Measurements from ENCODE around the gene HCN1.
"Not testable (repeated sequence)": the region's sequence is repeated elsewhere in the genome, so short reads cannot be mapped to it uniquely, and the experiment has no call there.

Gene HCN1

DNA sequence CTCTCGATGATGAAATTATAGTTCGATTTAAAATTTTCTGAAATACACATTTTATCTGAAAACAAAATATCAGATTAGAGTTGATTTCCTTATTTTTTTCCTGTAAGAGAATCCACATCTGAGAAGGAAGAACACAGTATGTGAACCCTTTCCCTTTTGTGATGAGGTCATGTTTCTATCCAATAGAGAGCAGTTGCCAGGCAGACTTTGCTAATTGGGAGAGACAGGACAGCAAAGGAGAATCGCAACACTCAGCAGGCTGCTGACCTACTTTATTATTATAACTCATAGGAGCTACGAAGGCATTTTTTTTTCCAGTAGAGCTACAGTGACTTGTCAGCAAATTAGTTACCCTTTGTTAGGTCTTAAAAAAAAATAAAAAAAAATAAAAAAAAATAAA is 242.1 kb downstream of the HCN1 start:
- H3K4me3 ChIP-seq (ENCODE audit: low read depth, low read length) = no peak overlapping the region
- DNase-seq (ENCODE audit: low read depth) = no peak
- TF ChIP-seq, protein P1, sequence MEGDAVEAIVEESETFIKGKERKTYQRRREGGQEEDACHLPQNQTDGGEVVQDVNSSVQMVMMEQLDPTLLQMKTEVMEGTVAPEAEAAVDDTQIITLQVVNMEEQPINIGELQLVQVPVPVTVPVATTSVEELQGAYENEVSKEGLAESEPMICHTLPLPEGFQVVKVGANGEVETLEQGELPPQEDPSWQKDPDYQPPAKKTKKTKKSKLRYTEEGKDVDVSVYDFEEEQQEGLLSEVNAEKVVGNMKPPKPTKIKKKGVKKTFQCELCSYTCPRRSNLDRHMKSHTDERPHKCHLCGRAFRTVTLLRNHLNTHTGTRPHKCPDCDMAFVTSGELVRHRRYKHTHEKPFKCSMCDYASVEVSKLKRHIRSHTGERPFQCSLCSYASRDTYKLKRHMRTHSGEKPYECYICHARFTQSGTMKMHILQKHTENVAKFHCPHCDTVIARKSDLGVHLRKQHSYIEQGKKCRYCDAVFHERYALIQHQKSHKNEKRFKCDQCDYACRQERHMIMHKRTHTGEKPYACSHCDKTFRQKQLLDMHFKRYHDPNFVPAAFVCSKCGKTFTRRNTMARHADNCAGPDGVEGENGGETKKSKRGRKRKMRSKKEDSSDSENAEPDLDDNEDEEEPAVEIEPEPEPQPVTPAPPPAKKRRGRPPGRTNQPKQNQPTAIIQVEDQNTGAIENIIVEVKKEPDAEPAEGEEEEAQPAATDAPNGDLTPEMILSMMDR (IDR thresholded peaks at IDR 0.05; ENCODE audit: low read depth, low read length, missing control alignments) = no peak

DNA sequence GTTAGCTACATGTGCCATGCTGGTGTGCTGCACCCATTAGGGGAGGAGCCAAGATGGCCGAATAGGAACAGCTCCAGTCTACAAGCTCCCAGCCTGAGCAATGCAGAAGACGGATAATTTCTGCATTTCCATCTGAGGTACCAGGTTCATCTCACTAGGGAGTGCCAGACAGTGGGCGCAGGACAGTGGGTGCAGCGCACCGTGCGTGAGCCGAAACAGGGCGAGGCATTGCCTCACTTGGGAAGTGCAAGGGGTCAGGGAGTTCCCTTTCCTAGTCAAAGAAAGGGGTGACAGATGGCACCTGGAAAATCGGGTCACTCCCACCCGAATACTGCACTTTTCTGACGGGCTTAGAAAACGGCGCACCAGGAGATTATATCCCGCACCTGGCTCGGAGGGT is 251.3 kb downstream of the HCN1 start:
- not testable (repeated sequence) for DNase-seq (ENCODE audit: low read depth); H3K4me3 ChIP-seq (ENCODE audit: low read depth, low read length)

DNA sequence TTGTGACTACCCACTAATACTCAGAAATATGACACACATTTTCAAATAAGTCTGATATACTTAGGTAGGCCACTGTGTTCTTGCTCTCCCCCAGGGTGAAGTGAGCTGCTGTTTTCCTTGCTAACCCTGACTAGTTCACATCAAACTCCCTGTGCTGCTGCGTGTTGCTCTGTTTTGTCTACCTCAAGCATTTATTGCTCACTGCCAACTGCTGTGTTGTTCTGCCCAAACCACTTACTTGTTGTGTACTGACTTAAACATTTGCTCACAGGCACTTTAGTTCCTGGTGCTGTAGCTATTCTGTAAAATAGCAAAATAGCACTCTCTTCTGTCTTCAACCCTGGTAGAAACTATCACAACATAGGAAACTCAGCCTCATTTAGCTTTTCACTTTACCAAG is 255.7 kb downstream of the HCN1 start:
- DNase-seq (ENCODE audit: low read depth) = no peak
- TF ChIP-seq, protein P1 (IDR thresholded peaks at IDR 0.05; ENCODE audit: low read depth, low read length, missing control alignments) = no peak
- H3K4me3 ChIP-seq (ENCODE audit: low read depth, low read length) = no peak overlapping the region

DNA sequence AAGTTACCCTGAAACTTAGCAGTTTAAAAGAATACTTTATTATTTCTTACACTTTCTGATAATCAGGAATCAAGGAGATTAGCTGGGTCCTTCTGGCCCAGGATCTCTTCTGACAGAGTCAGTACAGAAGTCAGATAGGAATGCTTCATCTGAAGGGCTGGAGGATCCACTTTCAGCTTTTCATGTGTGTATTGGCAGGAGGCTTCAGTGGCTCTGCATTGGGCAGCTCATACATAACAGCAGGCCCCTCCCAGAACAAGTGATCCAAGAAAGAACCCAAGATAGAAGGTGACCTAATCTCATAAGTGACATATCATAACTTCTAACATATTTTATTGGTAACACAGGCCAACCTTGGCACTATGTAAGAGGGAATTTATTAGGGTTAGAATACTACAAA is 258.4 kb downstream of the HCN1 start:
- no peak overlapping the region for H3K4me3 ChIP-seq (ENCODE audit: low read depth, low read length)
- DNase-seq (ENCODE audit: low read depth) = no peak
- TF ChIP-seq, protein P1 (IDR thresholded peaks at IDR 0.05; ENCODE audit: low read depth, low read length, missing control alignments) = no peak

DNA sequence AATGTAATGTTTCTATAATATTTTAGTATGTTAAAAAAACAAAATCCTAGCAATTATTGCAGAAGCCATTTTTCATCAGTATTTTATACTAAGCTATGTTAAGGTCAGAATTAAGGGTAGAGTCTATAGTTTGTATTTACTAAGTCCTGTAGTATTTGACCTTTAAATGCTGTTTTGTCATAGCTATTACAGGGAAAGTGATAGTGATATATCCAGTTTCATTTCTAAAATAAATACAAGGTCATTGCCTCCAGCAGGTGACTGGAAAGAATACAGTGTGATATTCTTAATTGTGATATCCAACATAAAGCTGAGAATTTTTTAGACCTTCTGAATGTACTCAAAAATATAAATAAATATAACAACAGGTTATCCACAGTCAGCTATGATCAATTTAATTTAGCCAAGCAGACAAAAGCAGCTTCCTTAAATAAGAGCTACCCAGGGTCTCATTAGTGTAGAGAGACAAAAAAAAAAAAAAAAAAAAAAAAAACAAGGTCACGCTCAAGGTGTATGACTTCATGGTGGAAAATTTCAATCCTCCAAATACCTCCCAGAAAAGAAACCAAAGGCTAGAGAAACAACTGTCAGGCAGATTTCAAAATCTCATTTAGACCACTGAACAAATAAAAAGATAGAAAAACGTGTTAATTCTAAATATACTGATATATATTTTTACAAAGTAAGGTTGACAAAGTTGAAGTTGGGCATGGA is 278.7 kb downstream of the HCN1 start:
- H3K4me3 ChIP-seq (ENCODE audit: low read depth, low read length) = no peak overlapping the region
- TF ChIP-seq, protein P1 (IDR thresholded peaks at IDR 0.05; ENCODE audit: low read depth, low read length, missing control alignments) = no peak
- no peak for DNase-seq (ENCODE audit: low read depth)

DNA sequence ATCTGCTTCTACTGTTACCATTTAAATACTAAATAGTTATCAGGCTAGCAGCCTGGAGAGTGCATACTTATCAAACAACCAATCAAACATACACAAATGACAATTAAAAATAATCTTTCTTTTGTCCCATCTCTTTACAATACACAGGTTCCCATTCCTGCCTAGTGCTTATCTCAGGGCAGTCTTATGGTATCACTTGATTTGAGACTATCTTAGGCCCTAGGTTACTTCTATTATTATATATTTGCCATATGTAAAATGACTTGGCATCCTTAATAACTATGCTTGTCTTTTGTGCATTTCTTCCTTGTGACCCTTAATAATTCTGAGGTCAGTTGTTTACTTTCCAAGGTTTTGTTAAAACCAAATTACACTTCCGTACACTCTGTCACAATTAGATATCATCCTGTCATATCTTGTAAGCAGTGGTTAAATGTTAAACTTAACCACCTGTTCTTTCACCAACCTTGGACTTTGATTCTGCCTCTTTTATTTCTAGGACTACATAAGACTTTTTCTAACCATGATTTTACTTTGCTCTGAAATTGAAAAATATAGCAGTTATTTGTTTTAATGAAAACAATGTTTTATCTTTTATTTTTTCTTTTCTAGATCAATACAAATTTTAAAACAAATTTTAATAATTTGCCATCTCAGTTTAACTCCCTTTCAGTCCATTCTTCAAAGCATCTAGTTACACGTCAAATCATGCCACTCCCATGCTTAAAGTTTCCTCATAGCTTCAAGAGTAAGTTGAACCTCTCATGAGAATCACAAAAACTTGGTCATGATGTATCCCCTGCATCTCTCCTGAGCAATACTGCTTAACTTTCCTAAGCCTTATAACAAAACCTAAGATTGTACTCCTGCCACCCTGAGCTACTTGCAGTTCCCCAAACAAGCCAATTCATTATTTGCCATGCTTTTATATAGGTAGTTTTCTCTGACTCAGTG is 281.3 kb downstream of the HCN1 start:
- no peak overlapping the region for H3K4me3 ChIP-seq (ENCODE audit: low read depth, low read length)
- DNase-seq (ENCODE audit: low read depth) = no peak
- TF ChIP-seq, protein P1 (IDR thresholded peaks at IDR 0.05; ENCODE audit: low read depth, low read length, missing control alignments) = no peak

DNA sequence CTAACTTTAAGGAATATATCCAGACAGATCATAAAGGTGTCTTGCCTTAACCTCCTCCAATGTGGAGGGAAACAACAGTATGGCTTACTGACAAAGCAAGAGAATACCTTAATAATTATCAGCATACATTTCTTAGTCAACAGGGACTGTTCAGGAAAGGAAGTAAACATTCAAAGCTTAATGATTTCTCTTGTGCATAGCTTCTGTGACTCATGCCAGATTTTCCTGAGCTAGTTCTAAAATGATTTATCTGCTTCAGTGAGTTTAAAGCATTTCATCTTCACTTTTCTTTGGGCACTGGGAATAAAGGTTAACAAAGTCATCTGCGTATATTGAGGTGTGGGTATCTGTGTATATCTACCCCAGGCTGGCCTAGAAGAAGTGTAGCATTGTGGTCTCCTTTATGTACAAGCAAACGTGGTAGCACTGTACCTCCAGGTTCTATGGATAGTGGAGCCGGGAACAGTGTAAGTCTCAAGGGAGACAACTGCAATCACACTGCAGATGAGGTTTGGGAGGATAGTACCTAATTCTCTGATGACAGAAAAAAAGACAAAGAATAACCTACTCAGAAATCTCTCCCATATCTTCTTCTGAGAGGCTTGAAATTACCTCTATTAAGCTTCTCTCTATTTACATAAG is 284.1 kb downstream of the HCN1 start:
- H3K4me3 ChIP-seq (ENCODE audit: low read depth, low read length) = no peak overlapping the region
- TF ChIP-seq, protein P1 (IDR thresholded peaks at IDR 0.05; ENCODE audit: low read depth, low read length, missing control alignments) = no peak
- no peak for DNase-seq (ENCODE audit: low read depth)

Data from GM12864 (cell line).